AG04449 (cell line): ENCODE measurements around the gene SPAG5.

Source experiments
- CTCF ChIA-PET: fragments of 350-600 bp; formaldehyde crosslinking; extraction: SDS; loops from one replicate; lab custom pipeline; 2021; ENCODE audit warnings: antibody characterized with exemption; lab: Yijun Ruan, JAX
- POLR2A ChIA-PET: fragments of 400-600, 350-600 bp; formaldehyde crosslinking; extraction: SDS; loops from one replicate; lab custom pipeline; 2020; ENCODE audit warnings: antibody characterized with exemption, inconsistent platforms; lab: Yijun Ruan, JAX
- DNase-seq: peaks from one replicate; pipeline ENCODE4 v3.0.0-alpha.2; 2010; ENCODE audit warnings: low read depth, low spot score
- H3K4me3 ChIP-seq: 2 replicates; pipeline ENCODE4 v1.5.1; 2011; ENCODE audit warnings: low read depth, mild to moderate bottlenecking, control low read depth, low read length
- CTCF ChIP-seq: IDR thresholded peaks from one replicate; pipeline ENCODE4 v1.5.1; 2011; ENCODE audit warnings: mild to moderate bottlenecking, moderate library complexity, low read length, control low read depth, inconsistent platforms; ENCODE audit not compliant: insufficient read depth; ENCODE audit errors: missing control alignments

SPAG5 gene

GRCh38 chr17:28641579-28641978 is 42.8 kb upstream of the SPAG5 start:
- no peak for DNase-seq
- no peak for TF ChIP-seq CTCF
- ChIA-PET POLR2A (no interaction called here), CTCF (interaction anchor here (0.8 to 7.1 kb wide), 5 partner anchors 9 to 29 kb away, joined by 3 to 85 read pairs (median 30); partner anchors contain the start of gene RSKR)
- no peak overlapping the region for H3K4me3 ChIP-seq

GRCh38 chr17:28635506-28635905 is 36.7 kb upstream of the SPAG5 start:
- CTCF ChIA-PET: interaction anchor here (11.1 kb wide), 1 partner anchor 9 kb away, joined by 85 read pairs; the partner anchor contains the start of gene BLTP2
- no peak overlapping the region for H3K4me3 ChIP-seq
- DNase-seq: no peak
- POLR2A ChIA-PET: no interaction called here
- TF ChIP-seq CTCF: no peak

- CTCF ChIA-PET: interaction anchor here (2.1 to 11.1 kb wide), 2 partner anchors 10 to 22 kb away, joined by 13 to 85 read pairs; partner anchors contain the start of gene BLTP2
- DNase-seq: no peak
- no peak for TF ChIP-seq CTCF
Observed at GRCh38 chr17:28634206-28634865, 35.5 kb upstream of the SPAG5 start.

GRCh38 chr17:28626818-28627217 is 28.0 kb upstream of the SPAG5 start:
- no peak overlapping the region for H3K4me3 ChIP-seq
- POLR2A ChIA-PET: no interaction called here
- no peak for TF ChIP-seq CTCF
- no peak for DNase-seq
- CTCF ChIA-PET: interaction anchor here (1.2 to 10.1 kb wide), 2 partner anchors 14 to 15 kb away, joined by 3 to 100 read pairs; partner anchors contain the start of gene RSKR

More at GRCh38 chr17:28634206-28634865, 35.5 kb upstream of the SPAG5 start:
- no peak overlapping the region for H3K4me3 ChIP-seq
- POLR2A ChIA-PET: interaction anchor here (1.1 to 1.3 kb wide), 2 partner anchors 10 to 11 kb away, joined by 3 to 5 read pairs; partner anchors contain the start of gene BLTP2

GRCh38 chr17:28624148-28624547 is 25.3 kb upstream of the SPAG5 start:
- DNase-seq: no peak
- H3K4me3 ChIP-seq: no peak overlapping the region
- no peak for TF ChIP-seq CTCF
- ChIA-PET CTCF (interaction anchor here (10.1 kb wide), 1 partner anchor 11 kb away, joined by 100 read pairs; the partner anchor contains the start of gene RSKR), POLR2A (no interaction called here)

GRCh38 chr17:28623696-28624095 is 24.9 kb upstream of the SPAG5 start:
- POLR2A ChIA-PET: no interaction called here
- H3K4me3 ChIP-seq: no peak overlapping the region
- CTCF ChIA-PET: interaction anchor here (0.9 to 10.1 kb wide), 3 partner anchors 9 to 18 kb away, joined by 3 to 100 read pairs (median 37); partner anchors contain the start of gene RSKR
- no peak for DNase-seq
- TF ChIP-seq CTCF: no peak
